ENCODE results near the gene RPL37A.

DNA sequence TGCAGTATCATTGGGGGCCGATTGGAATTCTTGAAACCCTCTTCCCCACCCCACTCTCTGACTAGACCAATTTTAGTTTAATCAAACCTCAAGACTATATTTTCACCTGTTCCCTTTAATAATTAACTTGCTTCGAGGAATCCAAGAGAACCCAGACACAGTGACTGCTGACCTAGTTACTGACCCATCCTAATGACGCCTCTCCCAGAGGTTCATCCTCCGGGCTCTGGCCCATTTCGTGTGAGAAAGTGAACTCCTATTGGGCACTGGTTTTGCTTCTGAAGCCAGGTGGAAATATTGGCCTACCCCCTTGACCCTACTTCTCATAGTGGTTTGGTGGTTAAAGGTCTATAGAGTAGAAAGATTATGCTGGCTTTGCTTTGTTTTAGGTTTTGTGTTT is 39.9 kb downstream of the RPL37A start:
- TF ChIP-seq POLR2AphosphoS5 (IDR thresholded peaks at IDR 0.05) (no peak), SMC3 (conservative IDR thresholded peaks at IDR 0.05; ENCODE audit: poor library complexity) (no peak), EZH2 (IDR thresholded peaks at IDR 0.05; ENCODE audit: borderline replicate concordance, insufficient read depth, low read length, poor library complexity, severe bottlenecking) (no peak)
- TF ChIP-seq, protein P1, sequence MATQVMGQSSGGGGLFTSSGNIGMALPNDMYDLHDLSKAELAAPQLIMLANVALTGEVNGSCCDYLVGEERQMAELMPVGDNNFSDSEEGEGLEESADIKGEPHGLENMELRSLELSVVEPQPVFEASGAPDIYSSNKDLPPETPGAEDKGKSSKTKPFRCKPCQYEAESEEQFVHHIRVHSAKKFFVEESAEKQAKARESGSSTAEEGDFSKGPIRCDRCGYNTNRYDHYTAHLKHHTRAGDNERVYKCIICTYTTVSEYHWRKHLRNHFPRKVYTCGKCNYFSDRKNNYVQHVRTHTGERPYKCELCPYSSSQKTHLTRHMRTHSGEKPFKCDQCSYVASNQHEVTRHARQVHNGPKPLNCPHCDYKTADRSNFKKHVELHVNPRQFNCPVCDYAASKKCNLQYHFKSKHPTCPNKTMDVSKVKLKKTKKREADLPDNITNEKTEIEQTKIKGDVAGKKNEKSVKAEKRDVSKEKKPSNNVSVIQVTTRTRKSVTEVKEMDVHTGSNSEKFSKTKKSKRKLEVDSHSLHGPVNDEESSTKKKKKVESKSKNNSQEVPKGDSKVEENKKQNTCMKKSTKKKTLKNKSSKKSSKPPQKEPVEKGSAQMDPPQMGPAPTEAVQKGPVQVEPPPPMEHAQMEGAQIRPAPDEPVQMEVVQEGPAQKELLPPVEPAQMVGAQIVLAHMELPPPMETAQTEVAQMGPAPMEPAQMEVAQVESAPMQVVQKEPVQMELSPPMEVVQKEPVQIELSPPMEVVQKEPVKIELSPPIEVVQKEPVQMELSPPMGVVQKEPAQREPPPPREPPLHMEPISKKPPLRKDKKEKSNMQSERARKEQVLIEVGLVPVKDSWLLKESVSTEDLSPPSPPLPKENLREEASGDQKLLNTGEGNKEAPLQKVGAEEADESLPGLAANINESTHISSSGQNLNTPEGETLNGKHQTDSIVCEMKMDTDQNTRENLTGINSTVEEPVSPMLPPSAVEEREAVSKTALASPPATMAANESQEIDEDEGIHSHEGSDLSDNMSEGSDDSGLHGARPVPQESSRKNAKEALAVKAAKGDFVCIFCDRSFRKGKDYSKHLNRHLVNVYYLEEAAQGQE (IDR thresholded peaks at IDR 0.05; ENCODE audit: borderline replicate concordance), result no peak

All from neural cell (in vitro differentiated cells).